ENCODE results near the gene KCNJ5.

GRCh38 chr11:128903248-128904061 lies 12.3 kb downstream of the KCNJ5 start:
- TF ChIP-seq POLR2A (IDR thresholded peaks at IDR 0.05; ENCODE audit: low read length), result no peak
- TF ChIP-seq GATA1 (IDR thresholded peaks at IDR 0.05; ENCODE audit: low read depth, low read length), result no peak
